ENCODE measurements around the gene TEAD2.

DNA sequence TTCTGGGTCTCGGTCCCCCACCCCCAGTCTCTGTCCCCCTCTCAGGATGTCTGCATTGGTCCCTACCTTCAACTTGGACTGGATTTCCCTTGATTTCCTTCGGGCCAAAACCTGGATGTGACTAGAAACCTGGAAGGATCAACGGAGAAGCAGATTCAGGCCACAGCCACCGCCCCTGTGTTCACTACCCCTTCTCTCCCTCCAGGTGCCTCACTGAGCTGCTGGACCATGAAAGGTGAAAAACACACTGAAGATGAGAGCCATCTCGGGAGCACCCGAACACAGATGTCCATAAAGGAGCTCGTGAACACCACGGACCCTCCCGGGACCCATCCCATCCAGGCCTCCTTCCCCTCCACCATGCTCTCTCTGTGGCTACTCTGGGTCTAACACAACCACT lies 5.0 kb downstream of the TEAD2 start:
- TF ChIP-seq POLR2A (IDR thresholded peaks at IDR 0.05; ENCODE audit: low read depth, low read length) = no peak
- no peak for TF ChIP-seq POLR2AphosphoS5 (IDR thresholded peaks at IDR 0.05; ENCODE audit: low read depth, low read length)
- no peak for TF ChIP-seq TAF1 (IDR thresholded peaks at IDR 0.05; ENCODE audit: low read depth, low read length)

Data from GM12891 (cell line).